Chondrocyte (in vitro differentiated cells): ENCODE measurements around the gene LPIN3. TPM values are rescaled to one million over a fixed set of nuclear protein-coding genes. Genes with fewer than 3 reads are reported as not detected.

ENCODE experiments used
- DNase-seq: peaks from one replicate; pipeline ENCODE4 v3.0.0; 2021; ENCODE audit warnings: mixed read lengths, low spot score
- H3K27ac Mint-ChIP-seq: one replicate; pipeline ENCODE4 v1.8.0; 2021; ENCODE audit warnings: mild to moderate bottlenecking, moderate library complexity, mixed read lengths; ENCODE audit not compliant: unreplicated experiment
- H3K27me3 Mint-ChIP-seq: 2 replicates; pipeline ENCODE4 v1.8.0; 2021; ENCODE audit warnings: low read depth, mixed read lengths
- H3K36me3 Mint-ChIP-seq: 2 replicates; pipeline ENCODE4 v1.8.0; 2021; ENCODE audit warnings: low read depth, mixed read lengths
- H3K4me1 Mint-ChIP-seq: 2 replicates; pipeline ENCODE4 v1.8.0; 2021; ENCODE audit warnings: low read depth, mild to moderate bottlenecking, mixed read lengths
- H3K4me3 Mint-ChIP-seq: one replicate; pipeline ENCODE4 v1.8.0; 2021; ENCODE audit warnings: mild to moderate bottlenecking, moderate library complexity, mixed read lengths; ENCODE audit not compliant: unreplicated experiment
- H3K9me3 Mint-ChIP-seq: 2 replicates; pipeline ENCODE4 v1.8.0; 2021; ENCODE audit warnings: low read depth, mixed read lengths
- CTCF ChIP-seq: fragments of 200-600 bp; sonication (generic); IDR thresholded peaks from 2 replicates; pipeline ENCODE4 v1.5.0; 2021; ENCODE audit warnings: antibody characterized with exemption, mild to moderate bottlenecking, moderate library complexity
- total RNA-seq: library from RNA; stranded (reverse); gene quantifications from 3 replicates; pipeline ENCODE4 v1.2.1, GENCODE V29; 2021

LPIN3 gene
- total RNA-seq, 1 donor from 2014 or later, result 3.3 TPM

GRCh38 chr20:41364236-41364855 lies 23.7 kb downstream of the LPIN3 start:
- no peak overlapping the region for H3K27ac Mint-ChIP-seq
- H3K4me1 Mint-ChIP-seq, result peaks cover 6% of the 10 kb centered on the region
- TF ChIP-seq CTCF, result peak; percentile 11
- no peak overlapping the region for H3K4me3 Mint-ChIP-seq
- no peak for DNase-seq
- H3K9me3 Mint-ChIP-seq, result no peaks in the 10 kb centered on the region
- peaks cover 13% of the 10 kb centered on the region for H3K27me3 Mint-ChIP-seq
- H3K36me3 Mint-ChIP-seq, result no peaks in the 10 kb centered on the region

- Mint-ChIP-seq H3K9me3 (no peaks in the 10 kb centered on the region), H3K4me3 (peak overlapping the region; percentile 44), H3K36me3 (no peaks in the 10 kb centered on the region), H3K4me1 (peaks cover 6% of the 10 kb centered on the region), H3K27ac (no peak overlapping the region), H3K27me3 (peaks cover 13% of the 10 kb centered on the region)
- no peak for TF ChIP-seq CTCF
- DNase-seq, result peak; percentile 56
These were observed 24.5 kb downstream of the LPIN3 start for GRCh38 chr20:41364967-41365765.

GRCh38 chr20:41365777-41366545 lies 25.3 kb downstream of the LPIN3 start:
- no peak overlapping the region for H3K27ac Mint-ChIP-seq
- no peaks in the 10 kb centered on the region for H3K9me3 Mint-ChIP-seq
- no peaks in the 10 kb centered on the region for H3K36me3 Mint-ChIP-seq
- peak; percentile 69 for DNase-seq
- no peak for TF ChIP-seq CTCF
- H3K4me1 Mint-ChIP-seq, result peaks cover 6% of the 10 kb centered on the region
- peak overlapping the region; percentile 44 for H3K4me3 Mint-ChIP-seq
- H3K27me3 Mint-ChIP-seq, result peaks cover 13% of the 10 kb centered on the region

GRCh38 chr20:41366546-41367392 lies 26.1 kb downstream of the LPIN3 start, which contains the start of gene EMILIN3:
Gene EMILIN3, minus strand, starts transcription at chr20:41366818. Its CDS starts 184 bp downstream, at chr20:41366634.
- DNase-seq, result peak; percentile 79
- Mint-ChIP-seq H3K36me3 (no peaks in the 10 kb centered on the region), H3K27ac (no peak within 1 kb of the TSS), H3K4me3 (peak within 1 kb of the TSS; percentile 60), H3K9me3 (peaks cover 5% of the 10 kb centered on the region), H3K4me1 (peaks cover 6% of the 10 kb centered on the region), H3K27me3 (peaks cover 13% of the 10 kb centered on the region)
- TF ChIP-seq CTCF, result no peak
